SU-DHL-6 (cell line): ENCODE data around the gene CYP39A1.

Source experiments
- H2AFZ ChIP-seq: fragments of 200-600 bp; sonication (generic); 2 replicates; pipeline ENCODE4 v1.6.1; 2014; ENCODE audit warnings: low read depth, mild to moderate bottlenecking, moderate library complexity, mixed read lengths, antibody characterized with exemption, low read length; ENCODE audit not compliant: severe bottlenecking
- H3F3A ChIP-seq: fragments of 200-600 bp; shearing (Covaris generic); 2 replicates; pipeline ENCODE4 v1.6.0; 2016; ENCODE audit warnings: antibody characterized with exemption, mild to moderate bottlenecking; ENCODE audit not compliant: insufficient read depth
- H3K27ac ChIP-seq: fragments of 200-600 bp; sonication (generic); 2 replicates; pipeline ENCODE4 v1.5.1; 2016; ENCODE audit warnings: low read depth, mild to moderate bottlenecking, low read length, moderate library complexity, mixed read lengths
- H3K27me3 ChIP-seq: fragments of 200-600 bp; sonication (generic), shearing (Covaris generic); 2 replicates; pipeline ENCODE4 v1.6.0; 2014; ENCODE audit warnings: mild to moderate bottlenecking, low read length
- H3K36me3 ChIP-seq: fragments of 200-600 bp; sonication (generic); 2 replicates; pipeline ENCODE4 v1.6.1; 2014; ENCODE audit warnings: mild to moderate bottlenecking, low read length, mixed read lengths
- H3K4me2 ChIP-seq: fragments of 300-600, 200-600 bp; shearing (Covaris generic), sonication (generic); 2 replicates; pipeline ENCODE4 v1.6.0; 2014; ENCODE audit warnings: low read length, low read depth, mild to moderate bottlenecking; ENCODE audit not compliant: poor library complexity, severe bottlenecking
- H3K4me3 ChIP-seq: fragments of 200-600 bp; sonication (generic); 2 replicates; pipeline ENCODE4 v1.5.1; 2014; ENCODE audit warnings: antibody characterized with exemption, low read length, mild to moderate bottlenecking, mixed read lengths; ENCODE audit not compliant: insufficient read depth, poor library complexity, severe bottlenecking
- H3K79me2 ChIP-seq: fragments of 200-600 bp; sonication (generic); 2 replicates; pipeline ENCODE4 v1.6.1; 2014; ENCODE audit warnings: mild to moderate bottlenecking, low read length, moderate library complexity; ENCODE audit not compliant: insufficient read depth
- H3K9ac ChIP-seq: fragments of 200-600 bp; sonication (generic); 2 replicates; pipeline ENCODE4 v1.7.0; 2014; ENCODE audit warnings: mild to moderate bottlenecking, low read length
- H3K9me2 ChIP-seq: fragments of 200-600 bp; sonication (generic); replicated peaks from 2 replicates; pipeline ENCODE4 v1.6.1; 2014; ENCODE audit warnings: low read length; ENCODE audit not compliant: insufficient read depth
- H3K9me3 ChIP-seq: fragments of 200-600 bp; sonication (generic); 2 replicates; pipeline ENCODE4 v1.6.1; 2014; ENCODE audit warnings: low read length, mixed read lengths; ENCODE audit not compliant: insufficient read depth
- H4K20me1 ChIP-seq: fragments of 200-600 bp; sonication (generic); 2 replicates; pipeline ENCODE4 v1.6.1; 2014; ENCODE audit warnings: low read depth, mild to moderate bottlenecking, antibody characterized with exemption, low read length, moderate library complexity, mixed read lengths
- EZH2phosphoT487 ChIP-seq: fragments of 200-600 bp; sonication (generic), shearing (Covaris generic); conservative IDR thresholded peaks from 2 replicates; pipeline ENCODE4 v1.6.1; 2018; ENCODE audit warnings: mild to moderate bottlenecking, antibody characterized with exemption, low read length, moderate library complexity, mixed read lengths
- TF ChIP-seq, protein P1 (sequence below): fragments of 200-600 bp; sonication (generic); IDR thresholded peaks from one replicate; pipeline ENCODE4 v1.5.1; 2017; ENCODE audit warnings: antibody characterized with exemption, mild to moderate bottlenecking, low read length, moderate library complexity; ENCODE audit not compliant: insufficient read depth, poor library complexity, severe bottlenecking

CYP39A1 gene

GRCh38 chr6:46605091-46605797, 47.4 kb downstream of the CYP39A1 start:
- H3K4me3 ChIP-seq, result no peak overlapping the region
- no peaks in the 10 kb centered on the region for H3K27me3 ChIP-seq
- H3K36me3 ChIP-seq, result peaks cover 23% of the 10 kb centered on the region; the same call in 1 of the 2 replicates
- no peak for TF ChIP-seq EZH2phosphoT487
- TF ChIP-seq, protein P1, sequence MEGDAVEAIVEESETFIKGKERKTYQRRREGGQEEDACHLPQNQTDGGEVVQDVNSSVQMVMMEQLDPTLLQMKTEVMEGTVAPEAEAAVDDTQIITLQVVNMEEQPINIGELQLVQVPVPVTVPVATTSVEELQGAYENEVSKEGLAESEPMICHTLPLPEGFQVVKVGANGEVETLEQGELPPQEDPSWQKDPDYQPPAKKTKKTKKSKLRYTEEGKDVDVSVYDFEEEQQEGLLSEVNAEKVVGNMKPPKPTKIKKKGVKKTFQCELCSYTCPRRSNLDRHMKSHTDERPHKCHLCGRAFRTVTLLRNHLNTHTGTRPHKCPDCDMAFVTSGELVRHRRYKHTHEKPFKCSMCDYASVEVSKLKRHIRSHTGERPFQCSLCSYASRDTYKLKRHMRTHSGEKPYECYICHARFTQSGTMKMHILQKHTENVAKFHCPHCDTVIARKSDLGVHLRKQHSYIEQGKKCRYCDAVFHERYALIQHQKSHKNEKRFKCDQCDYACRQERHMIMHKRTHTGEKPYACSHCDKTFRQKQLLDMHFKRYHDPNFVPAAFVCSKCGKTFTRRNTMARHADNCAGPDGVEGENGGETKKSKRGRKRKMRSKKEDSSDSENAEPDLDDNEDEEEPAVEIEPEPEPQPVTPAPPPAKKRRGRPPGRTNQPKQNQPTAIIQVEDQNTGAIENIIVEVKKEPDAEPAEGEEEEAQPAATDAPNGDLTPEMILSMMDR, result no peak
- H3K9me2 ChIP-seq, result no peaks in the 10 kb centered on the region
- no peak overlapping the region for H3K4me2 ChIP-seq
- H3F3A ChIP-seq, result no peaks in the 10 kb centered on the region
- H3K79me2 ChIP-seq, result no peaks in the 10 kb centered on the region
- H3K27ac ChIP-seq, result no peak overlapping the region
- H3K9ac ChIP-seq, result no peak overlapping the region
- no peaks in the 10 kb centered on the region for H3K9me3 ChIP-seq
- H4K20me1 ChIP-seq, result no peaks in the 10 kb centered on the region
- H2AFZ ChIP-seq, result no peak overlapping the region

GRCh38 chr6:46598215-46598614, 54.4 kb downstream of the CYP39A1 start:
- Histone ChIP-seq H2AFZ (no peak overlapping the region), H3F3A (0 out of 2 replicates have a peak, but pooled peaks cover 3% of the 10 kb centered on the region), H3K9me3 (peaks cover 14% of the 10 kb centered on the region; the same call in 1 of the 2 replicates), H3K79me2 (no peaks in the 10 kb centered on the region), H3K27ac (no peak overlapping the region), H3K9me2 (no peaks in the 10 kb centered on the region), H3K36me3 (peaks cover 40% of the 10 kb centered on the region), H3K4me3 (no peak overlapping the region), H3K4me2 (no peak overlapping the region), H3K27me3 (no peaks in the 10 kb centered on the region), H3K9ac (no peak overlapping the region), H4K20me1 (no peaks in the 10 kb centered on the region)
- TF ChIP-seq, protein P1, result no peak
- no peak for TF ChIP-seq EZH2phosphoT487

DNA sequence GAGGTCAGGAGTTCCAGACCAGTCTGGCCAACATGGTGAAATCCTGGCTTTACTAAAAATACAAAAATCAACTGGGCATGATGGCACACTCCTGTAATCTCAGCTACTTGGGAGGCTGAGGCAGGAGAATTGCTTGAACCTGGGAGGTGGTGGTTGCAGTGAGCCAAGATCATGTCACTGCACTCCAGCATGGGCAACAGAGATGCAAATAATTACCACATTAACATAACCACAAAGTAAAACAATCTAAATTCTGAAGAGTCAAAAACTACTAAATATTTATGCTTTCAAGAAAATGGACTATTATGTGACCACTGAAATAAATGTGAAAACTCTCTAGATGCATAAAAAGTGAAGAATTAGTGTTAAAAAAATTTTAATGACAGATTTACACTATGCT, 59.9 kb downstream of the CYP39A1 start:
- Histone ChIP-seq H3K9me2 (no peaks in the 10 kb centered on the region), H3K27ac (no peak overlapping the region), H4K20me1 (no peaks in the 10 kb centered on the region), H2AFZ (no peak overlapping the region), H3K4me2 (no peak overlapping the region), H3K4me3 (no peak overlapping the region), H3K36me3 (peaks cover 54% of the 10 kb centered on the region), H3K9ac (no peak overlapping the region), H3K9me3 (peaks cover 14% of the 10 kb centered on the region; the same call in 1 of the 2 replicates), H3K27me3 (no peaks in the 10 kb centered on the region), H3F3A (0 out of 2 replicates have a peak, but pooled peaks cover 3% of the 10 kb centered on the region), H3K79me2 (no peaks in the 10 kb centered on the region)
- no peak for TF ChIP-seq EZH2phosphoT487

- H3K27me3 ChIP-seq, result no peaks in the 10 kb centered on the region
- no peak overlapping the region for H3K27ac ChIP-seq
- no peak overlapping the region for H3K4me3 ChIP-seq
- no peaks in the 10 kb centered on the region for H4K20me1 ChIP-seq
- no peak overlapping the region for H2AFZ ChIP-seq
- no peak overlapping the region for H3K4me2 ChIP-seq
- H3K9me2 ChIP-seq, result no peaks in the 10 kb centered on the region
- no peaks in the 10 kb centered on the region for H3K79me2 ChIP-seq
- peaks cover 61% of the 10 kb centered on the region for H3K36me3 ChIP-seq
- H3K9me3 ChIP-seq, result peaks cover 14% of the 10 kb centered on the region; the same call in 1 of the 2 replicates
- no peak overlapping the region for H3K9ac ChIP-seq
- 0 out of 2 replicates have a peak, but pooled peaks cover 3% of the 10 kb centered on the region for H3F3A ChIP-seq
- no peak for TF ChIP-seq EZH2phosphoT487
- TF ChIP-seq, protein P1, result no peak
Measured at GRCh38 chr6:46592046-46592445, 60.6 kb downstream of the CYP39A1 start.
